Testis (tissue), 3 donors: Measurements from ENCODE around the gene VPS37C. TPM values are rescaled to one million over a fixed set of nuclear protein-coding genes. Genes with fewer than 3 reads are reported as not detected.

Source experiments
- DNase-seq: peaks from one replicate; pipeline ENCODE4 v3.0.0-alpha.2; 2019
- H3K27ac ChIP-seq, 2 donors: fragments of 200-600 bp; sonication (generic); one replicate each; pipeline ENCODE4 v1.5.1; 2019
- H3K27me3 ChIP-seq: fragments of 200-600 bp; sonication (generic); one replicate; pipeline ENCODE4 v1.5.1; 2019
- H3K36me3 ChIP-seq: fragments of 200-600 bp; sonication (generic); one replicate; pipeline ENCODE4 v1.5.1; 2017; ENCODE audit warnings: low read depth; ENCODE audit errors: missing control alignments
- H3K4me1 ChIP-seq: fragments of 200-600 bp; sonication (generic); one replicate; pipeline ENCODE4 v1.5.1; 2019
- H3K4me3 ChIP-seq, 2 donors: fragments of 200-600 bp; sonication (generic); one replicate each; pipeline ENCODE4 v1.5.1; 2017 to 2019
- H3K9me3 ChIP-seq: fragments of 200-600 bp; sonication (generic); one replicate; pipeline ENCODE4 v1.5.1; 2017
- CTCF ChIP-seq, 3 experiments: fragments of 450-650 bp in 2 of 3; fragments of 200-600 bp in 1 of 3; sonication (generic) in 1 of 3; IDR thresholded peaks; one replicate each; pipeline ENCODE4 v1.5.1; 2016 to 2019; ENCODE audit warnings: antibody characterized with exemption in 3 of 3, mild to moderate bottlenecking in 2 of 3, moderate library complexity in 1 of 3
- POLR2A ChIP-seq: fragments of 450-650 bp; IDR thresholded peaks from one replicate; pipeline ENCODE4 v1.6.1; 2017; ENCODE audit warnings: antibody characterized with exemption, mild to moderate bottlenecking, moderate library complexity
- WGBS, 2 donors: methylation state at CpG; one replicate each; pipeline ENCODE4 v1.1.5; 2018; 5-methylcytosine and 5-hydroxymethylcytosine counted together
- intact Hi-C: fragments of 100-400 bp; cut with DNase I; formaldehyde crosslinking; loops from one replicate; pipeline ENCODE4 v1.15.1; 2023; ENCODE audit warnings: low total_unique reads
- polyA plus RNA-seq: library from polyadenylated mRNA; stranded (reverse); fragments of 350-450 nt; fragmentation: Illumina TruSeq; extraction: RNeasy Lipid Tissue Mini Kit (QIAGEN cat#74804); gene quantifications from one replicate; pipeline ENCODE4 v1.2.3, GENCODE V29; 2014; ENCODE audit warnings: low read depth, low replicate concordance; ENCODE audit not compliant: insufficient read depth
- total RNA-seq, 2 donors: library from RNA; depleted of rRNA; stranded (reverse); fragments of >200 nt; gene quantifications; one replicate each; pipeline ENCODE4 v1.2.3, GENCODE V29; 2016

The VPS37C gene
- total and polyA plus RNA-seq, 3 donors from 2014 or later, result 29.1 to 36.9 (median 31.0) TPM

GRCh38 chr11:61118406-61118805 lies 42.8 kb downstream of the VPS37C start:
- intact Hi-C loops, result no loop called here
- 94 to 95% methylated on average over 4 to 9 of the region's 9 CpGs for WGBS, 2 donors
- Histone ChIP-seq H3K27ac (no peak overlapping the region), H3K27me3 (no peaks in the 10 kb centered on the region), H3K4me1 (peaks cover 15% of the 10 kb centered on the region), H3K36me3 (no peaks in the 10 kb centered on the region), H3K4me3 (no peak overlapping the region), H3K9me3 (no peaks in the 10 kb centered on the region)
- no peak for DNase-seq
- TF ChIP-seq POLR2A (no peak), CTCF (IDR thresholded peaks at IDR 0.05) (no peak)

GRCh38 chr11:61118004-61118403 lies 43.2 kb downstream of the VPS37C start:
- H3K27ac ChIP-seq, result no peak overlapping the region
- no peaks in the 10 kb centered on the region for H3K27me3 ChIP-seq
- peaks cover 15% of the 10 kb centered on the region for H3K4me1 ChIP-seq
- intact Hi-C loops, result no loop called here
- no peak overlapping the region for H3K4me3 ChIP-seq
- TF ChIP-seq CTCF (IDR thresholded peaks at IDR 0.05) (no peak), POLR2A (no peak)
- DNase-seq, result no peak
- 91 to 94% methylated on average over 4 to 9 of the region's 9 CpGs for WGBS, 2 donors
- H3K36me3 ChIP-seq, result no peaks in the 10 kb centered on the region
- H3K9me3 ChIP-seq, result no peaks in the 10 kb centered on the region

- Histone ChIP-seq H3K4me3 (no peak overlapping the region), H3K4me1 (peaks cover 15% of the 10 kb centered on the region), H3K27me3 (no peaks in the 10 kb centered on the region), H3K9me3 (no peaks in the 10 kb centered on the region), H3K27ac (no peak overlapping the region), H3K36me3 (no peaks in the 10 kb centered on the region)
- WGBS, 2 donors, result 88 to 93% methylated on average over 2 of the region's 2 CpGs
- intact Hi-C loops, result no loop called here
- TF ChIP-seq POLR2A, result no peak
- no peak for TF ChIP-seq CTCF (IDR thresholded peaks at IDR 0.05)
- no peak for DNase-seq
Observed at GRCh38 chr11:61117168-61117520, 44.1 kb downstream of the VPS37C start.

- Histone ChIP-seq H3K36me3 (no peaks in the 10 kb centered on the region), H3K4me1 (peaks cover 15% of the 10 kb centered on the region), H3K9me3 (no peaks in the 10 kb centered on the region), H3K27me3 (no peaks in the 10 kb centered on the region), H3K27ac (no peak overlapping the region), H3K4me3 (no peak overlapping the region)
- intact Hi-C loops, result no loop called here
- 87 to 94% methylated on average over 7 of the region's 7 CpGs for WGBS, 2 donors
- TF ChIP-seq POLR2A (no peak), CTCF (IDR thresholded peaks at IDR 0.05) (no peak)
- DNase-seq, result no peak
Observed at GRCh38 chr11:61116426-61117167, 44.6 kb downstream of the VPS37C start.
